ENCODE measurements around the gene SH3D19. TPM values are rescaled to one million over a fixed set of nuclear protein-coding genes. Genes with fewer than 3 reads are reported as not detected.
"Not testable (repeated sequence)": the region's sequence is repeated elsewhere in the genome, so short reads cannot be mapped to it uniquely, and the experiment has no call there.

Gene SH3D19
- total RNA-seq, 1 donor from 2014 or later, result not detected

DNA sequence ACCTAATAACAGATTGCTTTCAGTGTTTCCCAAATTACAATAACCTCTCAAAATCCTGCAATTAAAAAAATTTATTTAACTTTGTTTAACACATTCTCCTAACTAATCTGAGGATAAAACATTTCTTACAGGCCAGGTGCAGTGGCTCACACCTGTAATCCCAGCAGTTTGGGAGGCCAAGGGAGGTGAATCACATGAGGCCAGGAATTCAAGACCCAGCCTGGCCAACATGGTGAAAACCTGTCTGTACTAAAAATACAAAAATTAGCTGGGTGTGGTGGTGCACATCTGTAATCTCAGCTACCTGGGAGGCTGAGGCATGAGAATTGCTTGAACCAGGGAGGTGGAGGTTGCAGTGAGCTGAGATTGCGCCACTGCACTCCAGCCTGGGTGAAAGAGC is 90.0 kb downstream of the SH3D19 start:
- intact Hi-C loops (cut with micrococcal nuclease), result not testable (repeated sequence)

- intact Hi-C loops (cut with micrococcal nuclease), result no loop called here
Measured at GRCh38 chr4:151233600-151233999, 91.8 kb downstream of the SH3D19 start.

DNA sequence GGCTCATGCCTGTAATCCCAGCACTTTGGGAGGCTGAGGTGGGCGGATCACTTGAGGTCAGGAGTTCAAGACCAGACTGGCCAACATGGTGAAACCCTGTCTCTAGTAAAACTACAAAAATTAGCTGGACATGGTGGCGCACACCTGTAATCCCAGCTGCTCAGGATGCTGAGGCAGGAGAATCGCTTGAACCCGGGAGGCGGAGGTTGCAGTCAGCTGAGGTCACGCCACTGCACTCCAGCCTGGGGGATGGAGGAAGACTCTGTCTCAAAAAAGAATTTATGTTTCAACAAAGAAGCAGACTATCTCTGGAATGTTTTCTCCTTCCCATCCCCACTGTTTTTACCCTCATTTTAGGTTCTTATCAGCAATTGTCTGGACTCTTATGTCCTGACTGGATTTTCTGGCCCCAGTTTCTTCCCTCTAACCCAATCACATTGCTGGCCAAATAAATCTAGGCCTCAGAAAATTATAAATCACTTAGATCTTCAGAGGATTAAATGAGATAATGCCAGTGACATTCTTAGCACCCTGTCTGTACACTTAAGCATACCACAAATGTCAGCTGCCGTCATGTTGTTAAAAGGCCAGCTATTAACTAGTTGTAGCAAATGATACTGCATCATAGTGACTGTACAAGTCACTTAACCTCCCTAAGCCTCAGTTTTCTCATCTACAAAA is 93.3 kb downstream of the SH3D19 start:
- intact Hi-C loops (cut with micrococcal nuclease), result no loop called here

DNA sequence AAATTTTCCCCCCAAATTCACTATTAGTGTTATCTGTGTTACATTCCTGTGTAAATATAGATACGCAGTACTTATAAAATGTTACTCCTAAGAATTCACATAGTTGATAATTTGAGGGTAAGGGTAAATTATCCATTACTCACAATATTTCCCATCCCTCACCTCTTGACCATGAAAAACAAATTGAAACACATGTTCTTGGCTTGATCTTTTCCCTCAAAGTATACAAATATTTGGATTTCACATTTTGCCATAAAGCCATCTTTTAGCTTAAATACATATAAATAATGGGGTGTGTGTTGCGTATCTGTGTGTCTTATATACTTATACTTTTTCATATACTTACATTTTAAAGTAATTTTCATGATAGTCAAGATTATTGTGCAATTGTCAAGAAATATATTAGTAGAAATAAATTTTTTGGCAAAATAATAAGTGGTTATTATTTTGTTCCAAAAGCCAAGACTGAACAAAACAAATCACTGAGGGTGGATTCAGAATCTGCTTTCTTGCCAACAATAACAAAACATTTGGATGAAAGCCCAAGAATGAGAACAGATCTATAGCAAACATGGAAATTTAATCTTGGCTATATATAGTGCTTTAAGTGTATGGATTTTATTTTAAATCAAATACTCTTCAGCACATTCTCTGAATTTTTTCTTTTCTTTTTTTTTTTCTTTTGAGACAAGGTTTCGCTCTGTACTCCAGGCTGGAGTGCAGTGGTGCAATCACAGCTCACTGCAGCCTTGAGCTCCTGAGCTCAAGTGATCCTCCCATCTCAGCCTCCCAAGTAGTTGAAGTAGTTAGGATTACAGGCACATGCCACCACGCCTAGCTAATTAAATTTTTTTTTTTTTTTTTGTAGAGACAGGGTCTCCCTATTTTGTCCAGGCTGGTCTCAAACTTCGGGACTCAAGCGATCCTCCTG is 97.0 kb downstream of the SH3D19 start:
- intact Hi-C loops (cut with micrococcal nuclease), result no loop called here

DNA sequence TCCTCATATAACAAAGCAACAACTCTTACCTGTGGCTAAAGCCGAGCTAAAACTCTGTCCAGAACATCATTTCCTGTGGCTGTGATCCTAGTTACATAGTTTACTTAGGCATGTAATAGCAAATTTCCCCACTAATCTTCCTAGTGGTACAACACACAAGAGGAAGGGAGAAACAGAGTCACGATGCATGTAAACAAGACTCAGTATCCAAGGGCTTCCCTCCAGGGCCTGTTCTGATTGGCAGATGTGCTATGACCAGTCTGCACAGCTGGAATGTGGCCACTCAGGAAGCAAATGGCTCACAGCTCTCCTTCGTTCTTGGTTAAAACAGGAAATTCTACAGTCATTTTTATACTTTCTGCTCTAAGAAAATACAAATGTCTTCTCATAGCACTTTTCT is 97.7 kb downstream of the SH3D19 start:
- intact Hi-C loops (cut with micrococcal nuclease), result no loop called here

DNA sequence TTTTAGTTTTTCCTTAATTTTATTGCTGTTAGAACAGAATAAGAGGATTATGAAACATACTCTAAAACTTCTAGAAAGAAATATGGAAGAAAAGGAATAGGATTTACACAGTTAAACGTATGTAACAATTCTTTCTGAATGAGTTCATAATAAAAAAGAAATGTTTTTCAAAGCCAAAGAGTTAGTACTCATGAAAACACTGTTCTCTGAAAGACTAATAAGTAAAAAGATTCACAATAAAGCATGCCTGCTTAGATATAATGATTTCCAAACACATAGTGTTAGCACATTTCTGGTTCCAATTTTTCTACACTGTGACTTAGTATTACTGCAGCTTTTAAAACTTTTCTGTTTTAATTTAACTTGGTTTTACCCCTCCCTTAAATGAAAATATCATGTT is 98.2 kb downstream of the SH3D19 start:
- intact Hi-C loops (cut with micrococcal nuclease), result no loop called here

GRCh38 chr4:151226004-151226932 is 99.1 kb downstream of the SH3D19 start:
- intact Hi-C loops (cut with micrococcal nuclease), result no loop called here

DNA sequence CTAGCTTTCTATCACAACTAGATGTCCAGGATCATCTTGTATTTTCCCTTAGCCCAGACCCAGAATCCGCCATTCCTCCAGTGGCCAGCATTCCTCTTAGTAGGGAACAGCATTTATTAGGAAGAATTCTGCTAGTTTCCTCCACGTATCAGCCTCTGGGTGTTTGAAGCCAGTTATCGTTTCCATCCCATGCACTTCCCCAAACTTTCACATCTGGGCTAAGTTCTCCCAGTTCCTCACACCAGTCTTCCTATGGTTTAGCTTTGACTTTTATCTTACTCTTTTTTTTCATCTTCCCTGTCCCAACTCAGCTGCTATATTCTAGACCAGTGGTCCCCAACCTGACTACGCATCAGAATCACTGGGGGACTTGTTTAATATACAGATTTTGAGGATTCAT is 101.9 kb downstream of the SH3D19 start:
- intact Hi-C loops (cut with micrococcal nuclease), result no loop called here

DNA sequence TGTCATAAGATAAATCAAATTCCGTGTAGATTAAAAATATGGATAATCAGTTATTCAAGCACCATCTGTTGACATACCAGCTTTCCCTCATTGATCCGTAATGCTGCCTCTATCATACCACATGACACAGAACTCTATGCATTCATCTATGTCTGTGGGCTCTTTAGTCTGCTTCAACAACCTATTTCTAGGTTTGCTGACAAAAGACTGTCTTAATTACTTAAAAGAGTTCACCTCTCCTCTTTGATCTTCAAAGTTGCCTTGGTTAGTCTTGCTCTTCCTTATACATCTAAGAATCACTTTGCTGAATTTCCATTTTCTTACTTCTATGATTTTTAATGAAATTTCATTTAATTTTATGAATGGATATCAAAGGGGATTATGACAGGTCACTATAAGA is 105.5 kb downstream of the SH3D19 start:
- intact Hi-C loops (cut with micrococcal nuclease), result no loop called here

- intact Hi-C loops (cut with micrococcal nuclease), result no loop called here
Measured at GRCh38 chr4:151219091-151219490, 106.3 kb downstream of the SH3D19 start.

DNA sequence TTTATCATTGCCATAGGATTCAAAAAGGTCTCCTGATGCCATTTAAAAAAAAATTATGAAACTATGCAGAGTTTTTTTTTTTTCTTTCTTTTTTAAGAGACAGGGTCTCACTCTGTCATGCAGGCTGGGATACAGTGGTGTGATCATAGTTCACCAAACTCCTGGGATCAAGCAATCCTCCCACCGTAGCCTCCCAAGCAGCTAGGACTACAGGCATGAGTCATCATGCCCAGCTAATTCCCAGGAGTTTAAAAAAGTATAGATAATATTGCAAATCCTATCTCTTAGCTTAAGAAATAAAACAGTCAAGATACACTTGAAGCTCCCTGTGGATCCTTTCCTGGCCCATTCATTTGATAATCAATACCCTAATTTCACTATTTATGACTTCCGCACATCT is 107.1 kb downstream of the SH3D19 start:
- intact Hi-C loops (cut with micrococcal nuclease), result no loop called here

DNA sequence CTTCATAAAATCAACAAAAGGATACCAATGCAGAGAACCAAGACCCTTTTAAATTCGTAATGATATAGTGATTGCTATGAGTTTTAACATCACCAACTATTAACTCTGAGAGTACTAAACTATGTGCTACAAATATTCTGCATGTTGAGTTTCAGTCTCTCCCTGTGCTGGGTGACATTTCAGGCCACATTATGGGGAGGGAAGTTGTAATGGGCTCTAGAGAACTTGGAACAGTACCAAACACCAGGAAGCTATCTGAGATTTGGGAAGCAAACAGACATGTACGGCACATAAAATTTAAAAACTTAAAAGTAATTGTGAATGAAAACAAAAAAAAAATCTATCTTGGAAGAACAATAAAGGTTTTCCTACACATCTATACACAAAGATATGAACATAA is 108.1 kb downstream of the SH3D19 start:
- intact Hi-C loops (cut with micrococcal nuclease), result no loop called here

- intact Hi-C loops (cut with micrococcal nuclease), result no loop called here
Measured at GRCh38 chr4:151215295-151215694, 110.1 kb downstream of the SH3D19 start.

- intact Hi-C loops (cut with micrococcal nuclease), result no loop called here
Measured at GRCh38 chr4:151207868-151208267, 117.5 kb downstream of the SH3D19 start.

DNA sequence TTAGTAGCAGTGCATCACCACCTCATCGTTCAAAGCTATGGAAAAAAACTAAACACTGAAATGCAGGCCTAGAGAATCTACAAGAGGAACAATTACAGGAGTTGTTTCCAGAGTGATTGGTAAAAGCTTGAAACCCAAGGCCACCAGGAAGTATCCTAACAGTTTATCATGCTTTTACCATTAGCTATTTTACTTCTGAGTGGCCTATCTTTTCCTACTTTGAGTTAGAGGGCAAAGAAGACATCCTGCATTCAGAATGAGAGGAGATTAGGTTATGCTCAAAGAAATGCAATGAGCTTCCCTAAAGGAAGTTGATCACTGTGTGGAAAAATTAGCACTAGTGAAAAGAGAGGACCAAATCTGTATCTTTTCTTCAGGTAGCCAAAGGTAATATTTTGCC is 118.2 kb downstream of the SH3D19 start:
- intact Hi-C loops (cut with micrococcal nuclease), result no loop called here

DNA sequence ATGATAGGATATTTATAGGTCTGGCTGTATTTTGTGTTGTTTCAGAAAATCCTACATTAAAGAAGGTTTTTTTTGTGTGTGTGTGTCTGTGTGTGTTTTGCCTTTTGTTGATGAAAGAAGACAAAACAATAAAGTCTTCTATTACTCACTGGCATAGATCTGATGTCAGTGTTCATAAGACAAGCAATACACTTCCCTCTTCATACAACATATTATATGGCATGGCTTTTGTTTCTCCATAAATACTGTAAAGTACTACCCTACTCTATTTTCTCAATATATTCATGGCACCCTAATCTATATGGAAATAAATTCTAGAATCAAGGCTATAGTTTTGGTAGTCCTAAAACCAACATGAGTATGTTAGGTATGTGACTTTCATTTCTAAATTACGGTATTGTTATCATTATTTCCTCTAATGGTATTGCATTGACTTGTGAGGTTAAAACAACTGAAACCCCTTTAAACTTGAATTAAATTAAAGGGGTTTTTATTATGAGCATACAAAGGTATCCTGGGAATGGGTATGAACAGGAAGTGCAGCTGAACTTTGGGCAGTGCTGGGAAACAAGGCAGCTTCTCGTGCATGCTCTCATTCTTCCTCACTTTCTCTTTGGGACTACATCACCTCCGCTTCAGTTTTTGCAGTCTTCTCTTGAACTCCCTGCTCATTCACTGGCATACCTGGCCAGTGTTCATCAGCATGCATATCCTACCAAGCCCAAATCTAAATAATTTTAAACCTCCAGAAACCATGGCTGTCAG is 119.0 kb downstream of the SH3D19 start:
- intact Hi-C loops (cut with micrococcal nuclease), result no loop called here

DNA sequence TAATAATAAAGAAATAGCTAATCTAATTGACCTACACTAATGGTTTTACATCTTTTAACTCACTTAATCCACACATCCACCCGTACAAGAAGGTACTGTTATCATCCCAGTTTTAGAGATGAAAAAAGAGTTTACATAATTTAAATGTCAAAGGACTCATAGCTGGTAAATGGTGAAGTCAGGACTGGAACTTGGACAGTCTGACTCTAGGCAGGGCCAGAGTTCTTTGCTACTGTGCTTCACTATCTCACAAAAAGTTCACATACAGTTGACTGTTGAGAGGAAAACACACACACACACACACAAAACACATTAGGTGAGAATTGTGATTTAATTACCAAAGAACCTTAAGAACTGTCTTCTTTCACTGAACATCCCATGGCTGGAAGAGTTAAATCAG is 119.7 kb downstream of the SH3D19 start:
- intact Hi-C loops (cut with micrococcal nuclease), result no loop called here

DNA sequence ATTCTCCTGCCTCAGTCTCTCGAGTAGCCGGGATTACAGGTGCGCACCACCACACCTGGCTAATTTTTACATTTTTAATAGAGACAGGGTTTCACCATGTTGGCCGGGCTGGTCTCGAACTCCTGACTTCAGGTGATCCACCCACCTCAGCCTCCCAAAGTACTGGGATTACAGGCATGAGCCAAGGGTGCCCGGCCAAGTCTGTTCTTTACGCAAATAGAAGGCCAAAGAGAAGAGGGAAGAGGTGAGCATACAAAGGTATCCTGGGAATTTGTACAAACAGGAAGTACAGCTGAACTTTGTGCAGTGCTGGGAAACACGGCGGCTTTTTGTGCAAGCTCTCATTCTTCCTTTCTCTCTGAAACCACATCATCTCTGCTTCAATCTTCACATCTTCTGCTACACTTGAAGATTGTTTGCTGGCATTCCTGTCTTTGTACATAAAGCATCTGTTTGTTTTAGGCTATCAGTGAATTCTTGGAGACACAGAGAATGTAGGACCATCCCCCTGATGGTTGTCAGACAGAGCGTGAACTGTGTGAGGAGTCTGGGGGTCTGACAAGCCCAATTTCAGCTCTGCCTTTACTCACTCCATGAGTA is 120.4 kb downstream of the SH3D19 start:
- intact Hi-C loops (cut with micrococcal nuclease), result no loop called here

- intact Hi-C loops (cut with micrococcal nuclease), result no loop called here
Measured at GRCh38 chr4:151202851-151203455, 122.5 kb downstream of the SH3D19 start.

- intact Hi-C loops (cut with micrococcal nuclease), result no loop called here
Measured at GRCh38 chr4:151202381-151202780, 123.0 kb downstream of the SH3D19 start.

Data from T-helper 2 cell treated with Interferon-gamma antibody and Interleukin-4, amounts not matched to agents 100 ng/mL and 5 ng/mL, for 36 hours (primary cell).